SK-N-SH (cell line): Measurements from ENCODE around the gene PCSK5. TPM values are rescaled to one million over a fixed set of nuclear protein-coding genes. Genes with fewer than 3 reads are reported as not detected.

ENCODE experiments used
- CTCF ChIA-PET: fragments of 300-600, 350-600 bp; formaldehyde crosslinking; extraction: SDS; loops from one replicate; lab custom pipeline; 2021; lab: Yijun Ruan, JAX
- POLR2A ChIA-PET: fragments of 350-600 bp; sonication (Branson Sonifier 250); formaldehyde crosslinking; extraction: SDS; loops from one replicate; lab custom pipeline; 2020; ENCODE audit warnings: antibody characterized with exemption, inconsistent platforms; lab: Yijun Ruan, JAX
- DNase-seq: peaks from one replicate; pipeline ENCODE4 v3.0.0; 2012
- H2AFZ ChIP-seq: fragments of 200-600 bp; sonication (generic); 2 replicates; pipeline ENCODE4 v1.8.1; 2016; ENCODE audit warnings: antibody characterized with exemption, mild to moderate bottlenecking, low read depth
- H3F3A ChIP-seq: fragments of 200-600 bp; sonication (generic); replicated peaks from 2 replicates; pipeline ENCODE3; 2016; ENCODE audit warnings: antibody characterized with exemption, mild to moderate bottlenecking; ENCODE audit not compliant: insufficient read depth
- H3K27ac ChIP-seq, 2 experiments: fragments of 200-500 bp in 1 of 2; fragments of 200-600 bp in 1 of 2; sonication (Bioruptor generic) in 1 of 2; sonication (generic), shearing (Covaris generic) in 1 of 2; 2 replicates each; pipeline versions ENCODE4 v1.5.1 to v1.6.1; 2014 to 2016; ENCODE audit warnings: low read depth in 2 of 2, inconsistent platforms in 1 of 2, low read length in 1 of 2, mild to moderate bottlenecking in 1 of 2, mixed read lengths in 1 of 2
- H3K27me3 ChIP-seq: fragments of 200-600 bp; sonication (generic), shearing (Covaris generic); 2 replicates; pipeline ENCODE4 v1.6.1; 2016; ENCODE audit warnings: mixed run types; ENCODE audit not compliant: insufficient read depth
- H3K36me3 ChIP-seq, 2 experiments: fragments of 200-500 bp in 1 of 2; fragments of 200-600 bp in 1 of 2; sonication (Bioruptor generic) in 1 of 2; sonication (generic) in 1 of 2; replicated peaks in 1 of 2; 2 replicates each; pipeline versions ENCODE3 to v1.5.1; 2014 to 2016; ENCODE audit warnings: low read length in 1 of 2, mild to moderate bottlenecking in 1 of 2; ENCODE audit not compliant: insufficient read depth in 2 of 2, control insufficient read depth in 1 of 2
- H3K4me1 ChIP-seq, 2 experiments: fragments of 200-500 bp in 1 of 2; fragments of 200-600 bp in 1 of 2; sonication (Bioruptor generic) in 1 of 2; sonication (generic), shearing (Covaris generic) in 1 of 2; 2 replicates each; pipeline versions ENCODE4 v1.5.1 to v1.6.1; 2014 to 2016; ENCODE audit warnings: low read depth in 1 of 2, low read length in 1 of 2, mixed run types in 1 of 2; ENCODE audit not compliant: insufficient read depth in 2 of 2, control insufficient read depth in 1 of 2
- H3K4me2 ChIP-seq: fragments of 200-600 bp; sonication (generic), shearing (Covaris generic); 2 replicates; pipeline ENCODE4 v1.6.1; 2017; ENCODE audit warnings: mixed run types
- H3K4me3 ChIP-seq, 2 experiments: fragments of 200-500 bp in 1 of 2; fragments of 200-600 bp in 1 of 2; sonication (Bioruptor generic) in 1 of 2; sonication (generic), shearing (Covaris generic) in 1 of 2; 2 replicates each; pipeline versions ENCODE4 v1.5.1 to v1.8.1; 2014 to 2016; ENCODE audit warnings: low read depth in 2 of 2, inconsistent platforms in 1 of 2, low read length in 1 of 2, mild to moderate bottlenecking in 1 of 2, mixed read lengths in 1 of 2, moderate library complexity in 1 of 2
- H3K79me2 ChIP-seq: fragments of 200-600 bp; sonication (generic); 2 replicates; pipeline ENCODE4 v1.8.1; 2017; ENCODE audit warnings: mild to moderate bottlenecking; ENCODE audit not compliant: insufficient read depth
- H3K9ac ChIP-seq: fragments of 200-600 bp; sonication (generic); 2 replicates; pipeline ENCODE4 v1.6.1; 2017; ENCODE audit warnings: mixed run types
- H3K9me2 ChIP-seq: fragments of 200-600 bp; sonication (generic); 2 replicates; pipeline ENCODE4 v1.6.1; 2017; ENCODE audit warnings: mixed run types
- H3K9me3 ChIP-seq: fragments of 200-600 bp; sonication (generic); 2 replicates; pipeline ENCODE4 v1.6.1; 2017; ENCODE audit warnings: mixed run types, mild to moderate bottlenecking, moderate library complexity
- H4K20me1 ChIP-seq: fragments of 200-600 bp; sonication (generic); 2 replicates; pipeline ENCODE4 v1.6.1; 2017; ENCODE audit warnings: mild to moderate bottlenecking, mixed run types; ENCODE audit not compliant: insufficient read depth
- CTCF ChIP-seq: fragments of 200-600 bp; sonication (generic); IDR thresholded peaks from 2 replicates; pipeline ENCODE4 v1.6.1; 2017; ENCODE audit warnings: antibody characterized with exemption, mild to moderate bottlenecking, moderate library complexity
- FOXJ3 ChIP-seq: sonication (generic); formaldehyde crosslinking; IDR thresholded peaks from 2 replicates; pipeline ENCODE4 v1.5.1; 2020; ENCODE audit warnings: mild to moderate bottlenecking, missing genetic modification reagents
- GABPA ChIP-seq: IDR thresholded peaks from 2 replicates; pipeline ENCODE4 v1.4.0; 2012; ENCODE audit warnings: low read depth, mild to moderate bottlenecking
- MEF2A ChIP-seq: IDR thresholded peaks from 2 replicates; pipeline ENCODE4 v1.4.0; 2012; ENCODE audit warnings: low read depth, borderline replicate concordance
- MXI1 ChIP-seq: IDR thresholded peaks from 2 replicates; pipeline ENCODE4 v1.6.1; 2012; ENCODE audit warnings: mild to moderate bottlenecking, low read depth, low read length, improper control_type of control experiment
- NRF1 ChIP-seq: IDR thresholded peaks from 2 replicates; pipeline ENCODE4 v1.6.1; 2012; ENCODE audit warnings: low read depth, mild to moderate bottlenecking, low read length
- RAD21 ChIP-seq: IDR thresholded peaks from 2 replicates; pipeline ENCODE4 v1.6.1; 2012; ENCODE audit warnings: mild to moderate bottlenecking, low read length
- REST ChIP-seq: IDR thresholded peaks from 2 replicates; pipeline ENCODE4 v1.6.1; 2012; ENCODE audit warnings: mild to moderate bottlenecking, low read depth, low read length, moderate library complexity
- RXRA ChIP-seq: IDR thresholded peaks from 2 replicates; pipeline ENCODE4 v1.4.0; 2012; ENCODE audit warnings: low read depth, mild to moderate bottlenecking, borderline replicate concordance
- SIN3A ChIP-seq: IDR thresholded peaks from 2 replicates; pipeline ENCODE4 v1.6.1; 2012; ENCODE audit warnings: low read depth, mild to moderate bottlenecking, low read length, moderate library complexity, borderline replicate concordance
- SMC3 ChIP-seq: IDR thresholded peaks from 2 replicates; pipeline ENCODE4 v1.6.1; 2012; ENCODE audit warnings: low read depth, low read length, improper control_type of control experiment
- TAF1 ChIP-seq: IDR thresholded peaks from 2 replicates; pipeline ENCODE4 v1.6.1; 2012; ENCODE audit warnings: low read depth, mild to moderate bottlenecking, low read length, moderate library complexity, borderline replicate concordance
- TEAD4 ChIP-seq: IDR thresholded peaks from 2 replicates; pipeline ENCODE4 v1.4.0; 2012; ENCODE audit warnings: mild to moderate bottlenecking, borderline replicate concordance; ENCODE audit not compliant: insufficient read depth
- USF1 ChIP-seq: IDR thresholded peaks from 2 replicates; pipeline ENCODE4 v1.4.0; 2012; ENCODE audit warnings: low read depth, borderline replicate concordance
- USF2 ChIP-seq: fragments of 150-350 bp; IDR thresholded peaks from 2 replicates; pipeline ENCODE4 v1.6.1; 2017; ENCODE audit warnings: antibody characterized with exemption, low read length, low read depth, borderline replicate concordance
- YY1 ChIP-seq: IDR thresholded peaks from 2 replicates; pipeline ENCODE4 v1.4.0; 2012; ENCODE audit warnings: low read depth, mild to moderate bottlenecking
- ZBTB33 ChIP-seq: IDR thresholded peaks from 2 replicates; pipeline ENCODE4 v1.4.0; 2012; ENCODE audit warnings: low read depth, borderline replicate concordance
- WGBS: methylation state at CpG from one replicate; pipeline ENCODE4 v1.1.6; 2017; ENCODE audit warnings: low lambda C conversion rate; 5-methylcytosine and 5-hydroxymethylcytosine counted together
- polyA plus RNA-seq, 3 experiments: library from polyadenylated mRNA; depleted of rRNA; stranded (reverse); fragments of >200 nt; gene quantifications; 2 replicates each; pipeline ENCODE4 v1.2.3, GENCODE V29; 2012

PCSK5 gene
- polyA plus RNA-seq, 1 of the 3 experiments (the other 2 are of a cell fraction), result 0.08 TPM

GRCh38 chr9:76223749-76224340 is 333.4 kb downstream of the PCSK5 start:
- ChIA-PET CTCF (no interaction called here), POLR2A (no interaction called here)
- H3K9ac ChIP-seq, result no peak overlapping the region
- H2AFZ ChIP-seq, result no peak overlapping the region
- no peaks in the 10 kb centered on the region for H3K4me1 ChIP-seq
- peaks cover 4% of the 10 kb centered on the region; the same call in 1 of the 2 replicates for H3K27me3 ChIP-seq
- no peak for TF ChIP-seq RXRA
- no peak for TF ChIP-seq MXI1
- TF ChIP-seq TEAD4, result no peak
- no peak for TF ChIP-seq SMC3
- TF ChIP-seq TAF1, result no peak
- no peak for TF ChIP-seq ZBTB33
- no peak for TF ChIP-seq MEF2A
- no peak for TF ChIP-seq RAD21
- TF ChIP-seq GABPA, result no peak
- TF ChIP-seq NRF1, result no peak
- TF ChIP-seq SIN3A, result no peak
- TF ChIP-seq USF2, result no peak
- no peak for TF ChIP-seq YY1
- no peak for TF ChIP-seq FOXJ3
- no peak for TF ChIP-seq REST
- TF ChIP-seq CTCF, result no peak
- no peak for TF ChIP-seq USF1
- no peak overlapping the region for H3K4me2 ChIP-seq
- H3K9me2 ChIP-seq, result no peaks in the 10 kb centered on the region
- no peaks in the 10 kb centered on the region for H3K36me3 ChIP-seq
- no peaks in the 10 kb centered on the region for H4K20me1 ChIP-seq
- H3K79me2 ChIP-seq, result no peaks in the 10 kb centered on the region
- H3K9me3 ChIP-seq, result no peaks in the 10 kb centered on the region
- H3K4me3 ChIP-seq, result no peak overlapping the region
- no peaks in the 10 kb centered on the region for H3F3A ChIP-seq
- no peak overlapping the region for H3K27ac ChIP-seq
- DNase-seq, result no peak
- WGBS, result 4% methylated on average over 3 of the region's 3 CpGs
